Measurements from ENCODE around the gene HAO2.

Gene HAO2

DNA sequence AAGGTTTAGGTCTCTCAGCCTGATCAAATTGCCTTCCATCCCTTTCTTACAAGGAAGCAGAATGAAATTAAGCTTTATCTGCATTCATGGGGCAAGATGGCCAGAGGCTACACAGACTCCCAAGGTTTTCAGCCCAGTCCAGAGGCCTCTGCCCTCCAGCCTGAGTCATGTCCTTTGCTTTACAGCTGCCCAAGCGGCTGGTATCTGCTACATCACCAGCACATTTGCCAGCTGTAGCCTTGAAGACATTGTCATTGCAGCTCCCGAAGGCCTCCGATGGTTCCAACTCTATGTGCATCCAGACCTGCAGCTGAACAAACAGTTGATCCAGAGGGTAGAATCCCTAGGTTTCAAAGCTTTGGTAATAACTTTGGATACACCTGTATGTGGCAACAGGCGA is 16.0 kb downstream of the HAO2 start:
- DNase-seq, result no peak

DNA sequence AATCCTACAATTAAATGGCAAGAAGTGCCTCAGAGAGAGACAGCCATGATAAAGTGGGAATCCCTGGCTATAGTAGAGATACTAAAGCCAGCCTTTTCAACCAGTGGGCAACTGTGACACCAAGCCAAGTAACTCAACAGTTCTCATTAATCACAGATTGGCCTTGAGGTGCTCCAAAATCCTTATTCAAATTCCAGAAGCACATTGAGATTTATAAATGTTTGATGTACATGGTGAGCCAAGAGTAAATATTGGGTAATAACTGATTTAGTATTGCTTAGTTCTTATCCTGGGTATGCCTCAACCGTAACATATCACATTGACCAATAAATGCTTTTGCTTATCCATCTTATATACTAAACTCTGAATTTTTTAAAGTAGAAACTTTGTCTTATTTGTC is 17.1 kb downstream of the HAO2 start:
- no peak for DNase-seq

DNA sequence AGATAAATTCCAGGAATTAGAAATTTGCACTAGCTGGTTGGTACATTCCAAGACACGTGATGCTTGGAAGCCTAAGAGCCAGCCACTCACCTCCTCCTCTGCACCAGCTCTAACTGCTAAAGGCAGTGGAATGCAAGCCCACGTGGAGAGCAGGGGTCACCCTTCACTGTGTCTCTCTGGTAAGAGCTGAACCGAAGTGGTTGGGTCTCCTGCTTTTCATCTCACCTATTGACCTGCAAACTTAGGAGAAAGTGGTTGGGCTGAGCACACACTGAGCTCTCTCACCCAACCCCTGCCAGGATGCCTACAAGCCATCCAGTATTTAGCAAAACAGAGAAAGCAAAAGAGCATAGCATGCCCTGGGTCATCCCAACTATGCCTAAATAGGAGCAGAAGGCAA is 19.3 kb downstream of the HAO2 start:
- no peak for DNase-seq

DNA sequence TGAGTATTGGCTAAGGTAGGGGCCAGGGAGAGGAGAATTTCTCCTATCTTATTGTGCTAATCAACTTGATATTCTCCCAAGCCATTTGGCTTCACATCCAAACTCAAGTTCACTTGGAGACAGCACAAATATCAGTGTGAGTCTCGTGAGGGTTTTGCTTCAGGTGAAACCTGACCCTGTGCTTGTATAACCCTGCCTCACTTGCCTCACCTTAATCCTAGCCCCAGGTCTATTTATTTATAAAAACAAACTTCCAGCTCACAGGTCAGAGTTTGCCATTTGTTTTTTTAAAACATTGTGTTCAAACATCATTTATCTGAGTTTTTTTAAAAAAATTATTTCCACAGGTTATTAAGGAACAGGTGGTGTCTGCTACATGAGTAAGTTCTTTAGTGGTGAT is 19.9 kb downstream of the HAO2 start:
- DNase-seq, result no peak

DNA sequence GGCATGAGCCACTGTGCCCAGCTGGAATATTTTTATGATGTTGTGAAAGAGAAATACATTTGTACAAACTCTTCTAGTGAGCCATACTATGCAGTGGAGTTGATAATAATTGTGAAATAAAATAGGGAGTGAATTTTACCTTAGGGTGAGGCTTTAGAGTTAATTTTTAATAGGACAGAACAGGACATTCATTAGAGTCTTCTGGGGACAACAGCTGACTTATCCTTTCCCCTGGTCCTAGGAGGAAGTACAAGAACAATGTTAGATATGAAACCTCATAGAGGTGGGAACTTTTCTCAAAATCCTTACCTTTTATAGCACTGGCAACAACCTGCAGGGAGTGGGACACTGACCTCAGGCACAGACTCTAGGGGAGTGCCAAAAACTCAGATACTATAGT is 21.9 kb downstream of the HAO2 start:
- no peak for DNase-seq

DNA sequence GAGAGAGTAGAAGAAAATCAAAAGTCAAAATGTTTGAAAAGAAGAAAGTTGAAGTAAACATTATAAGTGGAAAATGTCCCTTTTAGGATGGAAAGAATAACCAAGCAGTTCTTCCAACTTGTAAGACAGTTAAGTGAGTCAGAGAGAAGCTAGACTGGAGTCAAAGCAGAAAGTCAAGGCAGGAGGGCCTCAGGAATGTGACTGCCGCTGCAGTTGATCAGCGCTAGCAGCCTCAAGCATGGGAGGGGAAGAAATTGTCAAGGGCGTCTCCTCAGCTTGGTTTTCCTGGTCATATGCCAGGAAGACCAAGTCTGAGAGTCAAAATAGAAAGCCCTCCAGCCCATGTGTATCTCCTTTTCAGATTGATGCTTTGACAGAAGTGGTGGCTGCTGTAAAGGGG is 23.2 kb downstream of the HAO2 start:
- no peak for DNase-seq

DNA sequence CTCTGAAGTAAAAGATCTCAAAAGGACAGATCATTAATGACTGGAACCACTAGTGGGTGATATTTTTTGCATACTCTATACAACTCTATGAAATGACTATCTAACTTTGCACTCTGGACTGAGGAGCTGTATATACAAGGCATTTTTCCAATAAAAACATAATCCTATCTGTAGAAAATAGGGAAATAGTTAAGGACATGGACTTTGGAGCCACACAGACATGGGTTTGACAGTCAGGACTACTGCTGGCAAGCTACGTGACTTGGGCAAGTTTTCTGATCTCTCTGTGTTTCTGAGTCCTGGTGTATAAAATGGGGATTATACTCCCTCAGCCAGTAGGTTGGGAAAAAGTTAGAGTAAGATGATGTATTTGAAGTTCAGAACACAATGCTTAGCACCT is 25.5 kb downstream of the HAO2 start:
- DNase-seq, result no peak

DNA sequence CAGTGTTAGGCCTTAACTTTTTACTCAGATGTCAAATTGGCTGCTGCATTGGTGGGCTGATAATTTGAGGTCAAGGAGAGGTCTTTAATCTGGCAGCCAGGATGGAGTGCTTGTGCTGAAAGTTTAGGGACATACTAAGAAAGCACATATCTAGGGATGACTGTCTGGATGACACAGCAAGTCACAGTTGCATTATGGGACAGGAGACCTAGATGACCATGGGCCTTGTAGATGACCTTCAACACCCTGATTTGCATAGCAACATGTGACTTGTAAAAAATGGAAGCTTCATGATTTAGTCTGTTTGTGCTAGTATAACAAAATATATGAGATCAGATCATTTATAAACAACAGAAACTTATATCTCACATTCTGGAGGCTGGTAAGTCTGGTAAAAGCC is 28.4 kb downstream of the HAO2 start:
- no peak for DNase-seq

DNA sequence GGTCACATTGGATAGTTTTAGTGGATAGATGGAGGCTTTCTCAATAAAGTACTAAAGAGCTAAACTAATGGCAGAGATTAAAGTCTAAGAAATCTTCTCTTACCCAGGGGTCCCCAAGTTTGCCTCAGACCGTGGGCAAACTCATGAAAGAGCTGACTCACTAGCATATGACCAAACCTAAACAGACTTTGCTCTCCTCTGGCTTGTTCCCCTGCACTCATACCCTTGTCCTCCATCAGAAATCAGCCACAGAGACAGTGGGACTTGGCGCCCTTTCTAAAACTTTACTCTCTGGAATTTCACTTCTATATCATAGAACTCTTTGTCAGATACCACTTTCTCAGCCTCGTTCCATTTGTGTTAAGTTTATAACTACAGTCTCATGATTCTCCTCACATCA is 29.4 kb downstream of the HAO2 start:
- no peak for DNase-seq

DNA sequence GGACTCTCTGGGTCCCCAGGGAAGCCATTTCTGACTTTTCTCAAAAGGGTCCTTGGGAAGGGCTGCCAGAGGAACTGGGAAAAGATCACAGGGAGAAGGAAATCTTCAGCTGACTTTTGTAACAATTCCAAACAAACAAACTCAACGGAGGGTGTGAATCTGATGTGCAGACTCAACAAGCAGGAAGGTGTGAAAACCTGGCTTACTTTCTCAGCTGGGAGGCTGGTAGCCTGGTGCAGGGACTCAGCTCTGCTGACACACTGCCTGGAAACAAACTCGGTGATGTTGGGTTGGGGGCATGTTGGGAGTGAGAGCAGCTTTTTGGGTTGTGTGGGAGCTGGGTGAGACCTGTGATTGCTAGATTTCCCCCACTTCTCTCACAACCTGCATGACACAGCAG is 36.2 kb downstream of the HAO2 start:
- no peak for DNase-seq

DNA sequence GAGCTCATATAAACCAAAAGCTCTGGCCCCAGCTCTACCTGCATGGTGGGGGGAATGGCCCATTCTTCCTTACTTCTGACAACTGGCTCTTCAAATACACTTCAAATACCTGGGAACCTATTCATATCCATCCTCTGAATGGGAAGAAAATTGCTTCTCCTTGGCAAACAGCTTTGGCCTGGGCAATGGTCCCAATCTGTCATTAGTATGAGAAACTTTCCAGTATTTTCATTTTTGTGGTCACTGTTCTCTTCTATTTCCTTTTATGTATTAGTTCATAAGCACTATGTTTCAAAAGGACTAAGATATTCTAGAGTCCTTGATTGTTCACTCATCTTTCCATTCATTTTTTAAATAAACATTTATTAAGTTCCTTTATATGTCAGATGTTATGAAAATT is 41.1 kb downstream of the HAO2 start:
- no peak for DNase-seq

DNA sequence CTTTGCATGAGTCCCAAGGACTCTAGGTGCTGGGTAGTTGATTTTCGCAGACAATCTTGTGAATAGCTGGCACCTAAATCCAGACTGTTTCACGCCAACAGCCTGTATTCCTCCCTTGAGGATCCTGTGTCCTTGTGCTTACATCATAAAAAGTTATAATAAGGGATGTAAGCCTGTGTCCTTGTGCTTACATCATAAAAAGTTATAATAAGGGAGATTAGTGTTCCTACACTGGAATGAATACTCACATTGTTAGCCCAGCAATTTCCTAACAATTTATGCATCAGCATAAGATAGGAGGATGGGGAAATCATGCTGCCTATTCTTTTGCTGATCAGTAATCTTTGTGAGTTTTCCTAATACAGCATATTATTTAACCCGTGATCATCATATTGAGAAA is 42.4 kb downstream of the HAO2 start:
- no peak for DNase-seq

DNA sequence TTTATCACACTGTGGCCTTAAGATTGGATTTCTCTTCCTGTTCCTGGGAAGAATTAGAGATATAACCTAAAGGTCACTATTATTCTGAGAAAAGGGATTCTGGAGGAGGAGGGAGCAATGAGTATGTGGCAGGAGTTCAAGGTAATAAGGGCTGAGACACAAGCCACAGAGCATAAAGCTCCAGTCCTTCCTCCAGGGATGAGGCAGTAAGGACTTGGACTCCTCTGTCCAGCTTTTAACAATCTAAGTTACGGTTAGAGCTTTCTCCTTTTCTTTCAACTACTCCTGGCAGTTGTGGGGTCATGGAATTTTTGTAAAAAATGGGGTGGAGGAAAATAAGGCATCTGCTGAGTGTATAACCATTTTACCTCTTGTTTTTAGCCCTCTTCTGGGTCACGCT is 46.4 kb downstream of the HAO2 start, which contains the start of gene HSD3B2:
Gene HSD3B2 (plus strand): TSS at position 201 of the 400 bp plus-strand sequence. CDS start 270 bp downstream, outside the sequence.
- DNase-seq, result no peak

DNA sequence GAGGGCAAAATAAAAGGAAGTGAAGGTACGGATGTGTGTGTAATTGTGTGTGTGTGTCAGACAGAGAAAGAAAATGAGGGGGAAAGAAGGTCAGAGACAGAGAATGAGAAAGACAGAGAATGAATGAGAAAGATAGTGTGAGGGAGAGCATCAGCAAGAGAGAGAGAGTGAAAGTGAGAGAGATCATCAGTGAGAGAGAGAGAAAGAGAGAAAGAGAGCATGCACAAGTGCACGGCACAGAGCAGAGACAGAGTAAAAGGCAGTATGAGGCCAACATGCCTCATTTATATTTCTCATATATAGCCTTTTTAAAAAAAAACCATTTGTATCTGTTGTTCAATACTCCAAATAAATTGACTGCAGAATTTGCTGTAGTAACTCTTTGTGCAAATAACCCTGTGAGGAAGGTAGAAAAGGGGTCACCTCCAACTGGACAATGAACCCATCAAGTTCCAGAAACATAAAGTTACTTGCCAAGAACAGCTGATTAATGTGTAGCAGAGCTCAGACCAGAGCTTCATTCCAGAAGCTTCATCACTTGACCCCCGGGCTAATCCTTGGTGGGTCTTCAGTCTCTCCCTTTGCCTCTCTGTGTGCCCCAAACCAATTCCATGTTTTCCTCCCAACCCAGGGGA is 47.5 kb downstream of the HAO2 start:
- DNase-seq, result no peak

DNA sequence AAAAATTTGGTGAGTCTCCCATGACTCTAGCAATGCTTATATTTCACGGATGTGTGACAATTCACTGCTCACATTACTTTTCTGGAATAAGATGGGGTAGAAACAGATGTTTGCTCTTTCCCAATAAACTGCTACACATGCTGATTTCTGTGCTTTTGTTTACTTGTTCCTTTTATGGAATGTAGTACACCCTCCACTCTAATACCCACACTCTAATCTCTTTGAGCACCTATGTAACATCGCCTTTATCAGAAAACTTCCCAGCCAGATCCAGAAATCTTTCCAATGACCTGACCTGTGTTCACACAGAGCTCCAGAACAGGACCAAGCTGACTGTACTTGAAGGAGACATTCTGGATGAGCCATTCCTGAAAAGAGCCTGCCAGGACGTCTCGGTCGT is 50.5 kb downstream of the HAO2 start:
- no peak for DNase-seq

DNA sequence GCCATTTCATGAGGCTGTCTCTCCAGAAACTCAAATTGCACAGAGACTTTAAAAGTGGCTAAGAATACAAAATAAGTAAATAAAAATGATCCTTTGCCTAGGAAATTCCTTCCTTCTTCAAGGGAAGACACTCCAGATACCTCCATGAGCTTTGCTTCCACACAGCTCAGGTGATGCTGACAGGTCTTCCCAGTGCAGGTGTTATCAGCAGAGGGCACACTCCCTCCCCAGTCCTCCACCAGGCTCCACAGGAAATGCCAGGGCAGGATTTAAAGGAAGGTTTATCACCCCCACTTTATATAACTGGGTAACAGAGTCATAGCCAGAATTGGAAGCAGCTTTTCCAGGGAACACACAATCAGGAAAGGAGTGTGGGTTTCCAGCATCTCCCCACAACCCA is 52.1 kb downstream of the HAO2 start:
- no peak for DNase-seq

DNA sequence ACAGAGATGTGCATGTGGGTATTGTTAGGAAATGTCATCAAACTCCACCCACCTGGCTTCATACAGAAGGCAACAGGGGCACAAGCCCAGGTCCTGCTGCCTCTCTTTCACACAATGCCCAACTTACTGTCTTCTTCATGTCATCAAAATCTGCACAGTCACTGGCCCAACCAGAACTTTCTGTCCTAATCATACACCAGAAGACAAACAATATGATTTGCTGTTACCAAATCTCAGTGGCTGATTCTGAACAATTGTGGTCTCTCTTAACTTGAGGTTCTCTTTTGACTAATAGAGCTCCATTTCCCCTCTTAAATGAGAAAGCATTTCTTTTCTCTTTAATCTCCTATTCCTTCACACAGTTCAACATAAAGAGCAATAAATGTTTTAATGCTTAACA is 54.0 kb downstream of the HAO2 start:
- no peak for DNase-seq

DNA sequence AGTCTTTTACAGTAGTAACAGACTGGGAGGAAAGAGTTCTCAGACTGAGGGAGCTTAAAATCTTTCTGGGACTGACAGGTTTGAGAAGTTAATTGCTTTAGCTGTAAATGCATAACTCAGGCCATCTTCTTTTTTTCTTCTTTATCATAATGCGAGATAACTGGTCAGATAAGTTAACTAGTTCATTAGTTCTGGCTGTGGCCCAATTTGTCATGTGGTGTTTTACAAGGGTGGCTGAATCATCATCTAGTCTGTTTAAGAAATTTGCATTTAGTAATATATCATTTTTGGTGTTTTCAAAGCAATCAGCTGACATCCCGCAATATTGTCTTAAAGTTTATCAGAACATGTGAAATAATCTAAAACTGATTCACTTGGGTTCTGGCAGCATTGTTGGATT is 60.4 kb downstream of the HAO2 start:
- no peak for DNase-seq

DNA sequence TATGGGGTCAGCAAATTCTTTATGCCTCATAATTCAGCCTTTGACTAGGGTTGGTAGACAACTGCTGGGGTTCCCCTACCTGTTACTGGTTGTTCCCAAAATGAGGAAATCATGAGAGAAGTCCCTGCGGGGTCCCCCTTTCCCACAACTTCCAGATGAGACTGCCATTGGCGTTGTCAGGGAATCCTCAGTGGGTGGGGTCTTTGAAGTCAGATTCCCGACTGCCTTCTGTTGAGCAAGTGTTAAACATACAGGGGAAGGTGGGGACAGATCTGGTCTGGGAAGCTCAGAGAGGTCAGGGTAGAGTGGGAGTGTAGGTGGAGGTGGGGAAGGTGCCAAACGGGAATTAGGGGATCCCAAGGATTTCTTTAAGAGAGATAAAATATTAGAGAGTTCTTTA is 61.1 kb downstream of the HAO2 start:
- DNase-seq, result no peak

DNA sequence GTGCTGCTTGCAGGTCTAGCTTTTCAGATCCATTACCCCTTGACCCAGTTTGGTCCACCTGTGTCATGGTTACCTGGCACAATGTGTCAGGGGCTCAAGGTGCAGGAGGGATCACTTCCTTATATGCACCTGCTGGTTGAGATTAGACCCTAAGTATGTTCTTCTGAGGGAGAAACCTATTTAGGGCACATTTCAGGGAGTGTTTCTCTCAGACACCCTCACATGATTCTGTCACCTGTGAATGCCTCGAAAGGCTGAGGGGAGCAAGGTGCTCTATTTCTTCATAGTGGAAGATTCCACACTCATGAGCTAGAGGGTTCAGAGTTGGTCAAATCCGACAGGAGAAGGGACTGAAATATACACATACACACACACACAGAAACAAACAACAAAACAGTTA is 61.9 kb downstream of the HAO2 start:
- no peak for DNase-seq

DNA sequence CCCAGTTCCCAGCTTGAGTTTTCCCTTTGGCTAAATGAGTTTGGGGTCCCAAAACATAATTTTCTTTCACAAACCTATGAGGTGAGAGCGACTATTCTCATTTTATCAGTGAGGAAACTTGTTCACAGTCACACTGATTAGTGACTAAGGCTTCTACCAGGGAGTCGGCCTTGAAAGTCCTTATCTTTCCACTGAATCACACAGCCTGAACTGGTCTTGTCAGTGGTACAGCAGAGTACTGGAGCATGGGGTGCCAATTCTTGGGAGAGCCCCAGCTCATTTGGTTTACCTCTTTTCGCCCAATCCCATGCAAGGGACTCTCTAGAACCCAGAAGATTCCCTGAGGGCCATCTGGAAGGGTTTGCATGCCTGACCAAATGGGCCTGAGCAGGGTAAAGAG is 63.3 kb downstream of the HAO2 start:
- DNase-seq, result no peak

DNA sequence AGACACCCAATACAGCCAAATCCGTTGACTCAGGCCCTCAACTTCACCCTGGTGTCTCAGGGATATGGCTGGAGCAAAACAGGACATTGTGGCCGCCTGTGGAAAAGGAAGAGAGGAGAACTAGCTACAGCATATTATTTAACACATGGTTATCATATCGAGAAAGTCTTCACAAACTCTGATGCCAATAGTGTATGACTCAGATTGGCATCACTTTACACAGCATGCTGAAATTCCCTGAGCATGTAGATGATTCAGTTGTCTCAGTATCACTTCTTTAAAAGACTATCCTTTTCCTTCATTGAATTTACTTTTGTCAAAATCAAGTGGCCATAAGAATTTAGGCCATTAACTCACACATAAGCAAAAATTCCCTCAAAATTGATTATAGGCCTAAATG is 66.5 kb downstream of the HAO2 start:
- DNase-seq, result no peak

DNA sequence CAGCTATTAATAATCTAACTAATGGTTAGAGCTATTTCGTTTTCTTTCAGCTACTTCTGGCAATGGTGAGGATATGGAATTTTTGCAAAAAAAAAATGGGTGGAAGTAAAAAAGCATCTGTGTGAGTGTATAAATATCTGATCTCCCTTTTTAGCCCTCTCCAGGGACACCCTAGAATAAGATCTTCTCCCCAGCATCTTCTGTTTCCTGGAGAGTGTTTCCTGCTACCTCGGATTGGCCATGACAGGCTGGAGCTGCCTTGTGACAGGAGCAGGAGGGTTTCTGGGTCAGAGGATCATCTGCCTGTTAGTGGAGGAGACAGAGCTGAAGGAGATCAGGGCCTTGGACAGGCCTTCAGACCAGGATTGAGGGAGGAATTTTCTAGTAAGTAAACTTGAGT is 70.2 kb downstream of the HAO2 start:
- DNase-seq, result no peak

DNA sequence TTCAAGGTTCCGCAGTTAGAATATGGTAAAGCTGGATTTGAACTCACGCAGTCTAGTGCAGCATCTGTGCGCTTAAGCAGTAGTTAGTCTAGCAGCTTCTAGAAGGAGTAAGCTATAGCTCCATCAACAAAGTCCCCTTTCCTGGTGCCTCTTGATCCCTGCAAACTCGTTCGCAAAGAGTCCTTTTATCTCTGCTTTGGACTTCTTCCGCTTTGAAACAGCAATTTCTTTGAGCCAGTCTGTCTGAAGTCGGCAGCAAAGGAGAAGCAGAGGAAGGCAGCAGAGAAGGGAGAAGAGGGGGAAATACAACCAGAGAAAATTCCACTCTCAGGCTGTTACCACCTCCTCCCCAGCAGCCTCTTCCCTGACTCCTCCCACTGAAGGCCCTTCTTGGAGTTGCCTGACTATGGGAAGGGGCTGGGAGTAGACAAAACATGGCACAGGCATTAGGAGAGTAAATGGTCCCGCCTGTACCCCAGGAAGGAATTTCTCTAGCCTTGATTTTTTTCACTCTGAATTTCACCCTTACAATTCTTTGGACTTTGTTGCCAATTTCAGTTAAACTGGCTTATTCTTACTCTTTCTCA is 72.2 kb downstream of the HAO2 start:
- DNase-seq, result no peak

DNA sequence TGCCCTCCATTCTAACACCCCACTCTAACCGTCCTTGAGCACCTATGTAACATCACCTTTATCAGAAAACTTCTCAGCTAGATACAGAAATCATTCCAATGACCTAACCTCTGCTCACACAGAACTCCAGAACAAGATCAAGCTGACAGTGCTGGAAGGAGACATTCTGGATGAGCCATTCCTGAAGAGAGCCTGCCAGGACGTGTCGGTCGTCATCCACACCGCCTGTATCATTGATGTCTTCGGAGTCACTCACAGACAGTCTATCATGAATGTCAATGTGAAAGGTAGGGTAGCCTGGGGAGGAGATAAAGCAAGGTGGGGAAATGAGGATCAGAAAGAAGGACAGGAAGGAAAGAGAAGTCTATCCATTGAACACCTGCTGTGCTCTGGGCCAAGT is 74.2 kb downstream of the HAO2 start:
- DNase-seq, result no peak

Data from GDM1 (cell line).